Activated CD4-positive, alpha-beta T cell treated with anti-CD3 and anti-CD28 coated beads, Interleukin-2, amount 50 U/mL, for 48 hours (primary cell): ENCODE data around the gene COA8.

Experiments
- DNase-seq, 2 experiments: peaks; one replicate each; pipeline ENCODE4 v3.0.0-alpha.2; 2020

COA8 gene

GRCh38 chr14:103549361-103550311, 13.1 kb upstream of the COA8 start:
- no peak for DNase-seq

- no peak for DNase-seq
These were observed 12.1 kb upstream of the COA8 start for GRCh38 chr14:103550451-103551337.

- DNase-seq = no peak
These were observed 11.4 kb upstream of the COA8 start for GRCh38 chr14:103551338-103551762.

GRCh38 chr14:103552011-103552845, 10.5 kb upstream of the COA8 start:
- no peak for DNase-seq

- no peak for DNase-seq
These were observed 9.9 kb upstream of the COA8 start for GRCh38 chr14:103552846-103553210.

- DNase-seq = no peak
These were observed 7.0 kb upstream of the COA8 start for GRCh38 chr14:103555559-103556337.

- no peak for DNase-seq
These were observed 5.6 kb upstream of the COA8 start for GRCh38 chr14:103556946-103557758.

- no peak for DNase-seq
These were observed 4.5 kb upstream of the COA8 start for GRCh38 chr14:103558071-103558882.

GRCh38 chr14:103559766-103560165, 3.0 kb upstream of the COA8 start:
- no peak for DNase-seq

- DNase-seq = no peak
These were observed 2.1 kb upstream of the COA8 start for GRCh38 chr14:103560691-103561090.

GRCh38 chr14:103561381-103562178, 1.2 kb upstream of the COA8 start:
- DNase-seq = peak; percentile 52 to 63

- no peak for DNase-seq
These were observed 656 bp upstream of the COA8 start for GRCh38 chr14:103562179-103562428.

- no peak for DNase-seq
These were observed 463 bp downstream of the COA8 start for GRCh38 chr14:103563226-103563620.

GRCh38 chr14:103563844-103564505, 1.2 kb downstream of the COA8 start:
- DNase-seq = no peak

- DNase-seq = no peak
These were observed 6.2 kb downstream of the COA8 start for GRCh38 chr14:103568952-103569351.

- DNase-seq = no peak
These were observed 6.6 kb downstream of the COA8 start for GRCh38 chr14:103569408-103569807.

GRCh38 chr14:103574104-103574503, 11.3 kb downstream of the COA8 start:
- DNase-seq = no peak

- no peak for DNase-seq
These were observed 12.0 kb downstream of the COA8 start for GRCh38 chr14:103574707-103575285.
